Skin of body (tissue), 2 donors: ENCODE results near the gene TSC22D2. TPM values are rescaled to one million over a fixed set of nuclear protein-coding genes. Genes with fewer than 3 reads are reported as not detected.

Experiments
- DNase-seq: peaks from one replicate; lab custom pipeline; 2025; lab: John Stamatoyannopoulos, UW
- total RNA-seq: library from RNA; depleted of rRNA; stranded (reverse); fragments of >200 nt; gene quantifications from one replicate; pipeline ENCODE4 v1.2.3, GENCODE V29; 2014

TSC22D2 gene
- total RNA-seq, 1 donor from 2014 or later: 28.0 TPM

GRCh38 chr3:150384296-150385212 is 23.5 kb upstream of the TSC22D2 start:
- peak; percentile 47 for DNase-seq

DNA sequence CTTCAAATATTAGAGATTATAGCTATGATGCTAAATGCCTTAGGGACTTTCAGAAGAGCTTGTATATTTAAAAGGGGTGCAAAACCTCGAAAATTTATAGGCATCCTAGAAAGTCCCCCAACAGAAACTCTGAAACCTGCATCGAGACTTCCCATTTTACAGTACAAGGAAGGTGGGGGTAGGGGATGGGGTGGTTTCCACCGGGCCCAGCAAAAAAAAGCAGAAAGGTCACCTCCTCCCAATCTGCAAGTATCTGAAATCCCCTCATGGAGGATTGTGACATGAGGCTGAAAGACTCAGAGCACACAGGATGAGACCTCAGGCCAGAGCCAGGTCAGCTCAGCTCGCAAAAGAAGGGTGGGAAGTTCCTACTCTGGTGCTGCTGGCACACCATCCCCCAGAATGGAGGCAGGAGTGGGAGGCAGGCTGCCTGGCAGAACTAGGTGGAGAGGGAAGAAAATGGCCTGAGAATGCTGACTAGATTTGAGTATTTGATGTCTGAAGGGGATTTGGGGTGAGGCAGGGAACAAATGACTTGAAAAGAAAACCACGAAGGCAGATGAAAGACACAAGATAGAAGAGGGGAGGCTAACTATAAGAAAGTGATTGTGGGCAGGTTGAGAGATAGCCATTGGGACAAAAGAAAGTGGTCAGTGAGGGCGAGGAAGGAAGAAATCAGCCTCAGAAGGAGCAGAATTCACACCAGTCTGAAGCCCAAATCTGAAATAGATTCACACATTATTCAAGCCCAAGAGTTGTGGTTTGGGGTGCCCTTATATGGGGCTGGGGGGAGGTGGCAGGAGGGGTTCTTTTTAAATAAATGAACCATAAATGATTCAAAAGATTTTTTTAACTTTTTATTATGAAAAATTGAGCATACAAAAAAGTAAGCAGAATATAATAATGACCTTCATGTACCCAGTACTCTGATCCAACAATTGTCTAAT is 22.5 kb upstream of the TSC22D2 start:
- DNase-seq: no peak

GRCh38 chr3:150388498-150389418 is 19.3 kb upstream of the TSC22D2 start:
- no peak for DNase-seq

GRCh38 chr3:150390087-150390486 is 18.0 kb upstream of the TSC22D2 start:
- DNase-seq: no peak

DNA sequence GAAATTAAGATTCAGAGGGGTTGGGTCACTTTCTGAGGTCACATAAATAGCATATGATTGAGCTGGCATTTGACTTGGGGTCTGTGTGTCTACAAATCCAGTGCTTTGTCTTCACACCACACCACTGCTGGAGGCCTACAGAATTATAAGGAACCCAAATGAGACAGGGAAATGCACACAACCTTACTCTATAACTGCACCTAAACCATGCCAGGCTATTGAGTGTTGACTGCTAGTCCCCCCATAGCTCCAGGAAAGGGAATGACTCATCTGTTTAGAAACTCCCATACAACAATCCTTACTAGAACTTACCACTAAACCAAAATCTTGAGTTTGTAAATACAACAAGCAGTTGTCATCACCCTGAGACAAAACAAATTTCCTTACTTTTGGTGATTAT is 16.9 kb upstream of the TSC22D2 start:
- DNase-seq: no peak

GRCh38 chr3:150393745-150394144 is 14.4 kb upstream of the TSC22D2 start:
- no peak for DNase-seq

GRCh38 chr3:150394606-150395005 is 13.5 kb upstream of the TSC22D2 start:
- DNase-seq: no peak

GRCh38 chr3:150396491-150396890 is 11.6 kb upstream of the TSC22D2 start:
- no peak for DNase-seq

DNA sequence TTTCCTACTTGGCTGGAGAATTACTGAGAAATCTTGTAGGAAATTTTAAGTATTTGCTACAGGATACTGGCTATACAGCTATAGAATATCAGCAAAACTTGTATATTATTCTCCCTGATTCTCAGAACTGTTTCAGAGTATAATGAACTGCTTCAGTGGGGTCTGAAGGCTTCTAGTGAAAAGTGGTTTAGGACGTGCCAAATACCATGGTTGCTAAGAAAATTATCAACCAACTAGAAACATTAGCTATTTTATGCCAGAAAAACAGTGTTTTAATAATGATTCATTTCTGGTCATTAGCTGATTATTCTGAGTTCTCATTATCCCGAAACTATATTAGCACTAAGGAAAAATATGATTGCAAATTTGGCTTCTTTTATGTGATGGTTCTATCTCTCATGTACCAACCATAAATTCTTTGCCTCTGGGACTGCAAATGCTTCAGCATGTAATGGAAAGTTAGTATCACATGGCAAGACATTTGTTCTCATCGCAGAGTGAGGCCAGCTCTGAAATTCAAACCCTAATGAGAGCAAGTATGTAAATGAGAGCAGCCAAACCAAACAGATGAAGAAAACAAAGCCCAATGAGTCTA is 11.0 kb upstream of the TSC22D2 start:
- DNase-seq: peak; percentile 83

DNA sequence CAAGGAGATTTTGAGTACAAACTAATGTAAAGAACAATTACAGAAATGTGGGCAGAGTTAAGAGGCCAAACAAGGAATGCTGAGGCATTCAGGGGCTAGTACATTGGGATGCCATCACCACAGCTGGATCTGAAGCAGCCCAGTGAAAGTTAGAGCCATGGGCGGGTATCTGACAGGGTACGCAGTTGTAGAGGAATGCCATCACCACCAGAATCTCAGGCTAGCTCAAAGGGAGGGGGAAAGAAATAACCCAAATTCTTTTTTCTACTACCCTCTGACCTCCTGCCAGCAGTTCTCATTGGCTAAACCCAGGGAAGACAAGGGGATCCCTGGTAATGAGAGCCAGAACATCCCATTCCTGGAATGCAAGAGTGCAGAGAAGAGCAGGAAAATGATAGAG is 9.0 kb upstream of the TSC22D2 start:
- no peak for DNase-seq

DNA sequence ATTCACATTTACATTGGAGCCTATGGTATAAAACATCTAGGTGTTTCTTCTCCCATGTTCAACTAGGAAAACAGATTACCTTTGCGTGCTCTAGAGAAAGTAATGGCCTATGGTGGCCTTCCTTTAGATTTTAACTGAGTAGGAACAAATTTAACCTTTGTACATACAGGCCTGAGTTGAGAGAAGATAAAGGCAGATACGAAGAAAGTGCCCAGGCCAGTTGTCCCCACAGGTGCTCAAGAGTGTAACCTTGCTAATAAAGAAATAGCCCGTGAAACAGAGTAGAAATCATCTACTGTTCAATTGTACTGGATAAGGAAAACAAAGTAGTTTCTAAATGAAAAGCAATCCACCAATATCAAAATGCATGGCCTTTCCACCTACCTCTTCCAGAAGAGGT is 6.8 kb upstream of the TSC22D2 start:
- no peak for DNase-seq

GRCh38 chr3:150402217-150402616 is 5.9 kb upstream of the TSC22D2 start:
- no peak for DNase-seq

DNA sequence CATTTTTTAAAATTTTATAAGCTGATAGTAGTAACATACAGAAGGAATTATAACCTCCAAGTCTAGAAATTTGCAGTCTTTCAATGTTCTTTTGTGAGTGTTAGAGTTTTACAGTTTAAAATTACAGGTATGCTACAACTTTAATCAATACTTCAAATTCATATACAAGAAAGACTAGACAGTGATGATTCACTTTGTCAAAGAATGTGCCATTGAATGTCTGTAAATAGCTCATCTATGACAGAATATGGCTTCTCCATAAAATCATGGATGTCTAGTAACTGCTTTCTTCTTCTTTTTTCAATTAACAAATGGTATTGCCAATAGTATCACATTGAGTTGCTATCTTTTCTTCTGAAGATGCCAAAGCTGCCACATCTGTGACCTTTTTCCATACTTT is 4.1 kb upstream of the TSC22D2 start:
- no peak for DNase-seq

GRCh38 chr3:150407051-150407807 is 869 bp upstream of the TSC22D2 start:
- peak; percentile 81 for DNase-seq

DNA sequence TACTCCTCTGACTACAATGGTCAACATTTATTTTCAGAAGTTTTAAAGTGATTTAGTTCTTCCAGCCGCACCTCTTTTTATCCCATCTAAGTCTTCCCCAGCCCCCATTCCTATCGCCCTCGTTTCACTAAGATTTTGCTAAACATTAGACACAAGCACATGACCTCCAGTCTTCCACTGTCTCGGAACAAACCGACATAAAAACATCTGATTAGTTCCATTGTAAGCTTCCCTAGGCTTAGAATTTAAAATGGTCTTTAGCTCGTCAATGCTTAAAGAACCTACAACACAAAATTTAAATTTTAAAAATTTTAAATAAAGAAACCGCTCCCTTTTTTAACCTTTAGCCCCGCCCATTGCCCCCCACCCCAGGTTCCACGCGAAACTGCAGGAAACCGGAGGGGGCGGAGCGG is 284 bp upstream of the TSC22D2 start:
- DNase-seq: peak; percentile 91

GRCh38 chr3:150409125-150409511 is 1.0 kb downstream of the TSC22D2 start:
- no peak for DNase-seq

DNA sequence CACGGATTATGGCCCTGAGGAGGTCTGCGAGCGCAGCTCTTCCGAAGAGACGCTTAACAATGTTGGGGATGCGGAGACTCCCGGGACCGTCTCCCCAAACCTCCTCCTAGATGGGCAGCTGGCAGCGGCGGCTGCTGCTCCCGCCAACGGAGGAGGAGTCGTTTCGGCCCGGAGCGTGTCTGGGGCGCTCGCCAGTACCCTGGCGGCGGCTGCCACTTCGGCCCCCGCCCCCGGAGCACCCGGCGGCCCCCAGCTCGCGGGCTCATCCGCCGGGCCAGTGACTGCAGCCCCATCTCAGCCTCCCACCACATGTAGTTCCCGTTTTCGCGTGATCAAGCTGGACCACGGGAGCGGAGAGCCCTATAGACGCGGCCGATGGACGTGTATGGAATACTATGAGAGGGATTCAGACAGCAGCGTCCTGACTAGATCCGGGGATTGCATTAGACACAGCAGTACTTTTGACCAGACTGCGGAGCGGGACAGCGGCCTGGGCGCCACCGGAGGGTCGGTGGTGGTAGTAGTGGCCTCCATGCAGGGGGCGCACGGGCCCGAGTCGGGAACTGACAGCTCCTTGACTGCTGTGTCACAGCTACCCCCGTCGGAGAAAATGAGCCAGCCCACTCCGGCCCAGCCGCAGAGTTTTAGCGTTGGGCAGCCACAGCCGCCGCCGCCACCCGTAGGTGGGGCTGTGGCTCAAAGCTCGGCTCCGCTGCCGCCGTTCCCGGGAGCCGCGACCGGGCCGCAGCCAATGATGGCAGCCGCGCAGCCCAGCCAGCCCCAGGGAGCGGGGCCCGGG is 1.6 kb downstream of the TSC22D2 start:
- DNase-seq: peak; percentile 67

- no peak for DNase-seq
Observed at GRCh38 chr3:150410311-150411105, 2.4 kb downstream of the TSC22D2 start.
